GM19463 (cell line): ENCODE results near the gene GZF1.

Source experiments
- ATAC-seq: cut with Tn5 transposase; IDR thresholded peaks from one replicate; pipeline ENCODE4 v1.9.1; 2021; ENCODE audit warnings: mild to moderate bottlenecking, moderate library complexity; ENCODE audit not compliant: unreplicated experiment

Gene GZF1

GRCh38 chr20:23361476-23362391 lies at the start of gene GZF1:
GZF1 (plus strand) TSS chr20:23362182; CDS start chr20:23364384, 2,202 bp downstream.
- peak; percentile 69 for ATAC-seq

GRCh38 chr20:23313271-23313670 lies 48.7 kb upstream of the GZF1 start:
- ATAC-seq, result no peak

- ATAC-seq, result no peak
Observed at GRCh38 chr20:23314699-23315098, 47.3 kb upstream of the GZF1 start.

- ATAC-seq, result no peak
Observed at GRCh38 chr20:23315099-23315498, 46.9 kb upstream of the GZF1 start.

GRCh38 chr20:23316626-23317025 lies 45.4 kb upstream of the GZF1 start:
- ATAC-seq, result no peak

GRCh38 chr20:23317081-23317480 lies 44.9 kb upstream of the GZF1 start:
- ATAC-seq, result no peak

GRCh38 chr20:23318347-23318746 lies 43.6 kb upstream of the GZF1 start:
- no peak for ATAC-seq

GRCh38 chr20:23320317-23320716 lies 41.7 kb upstream of the GZF1 start:
- ATAC-seq, result no peak

- no peak for ATAC-seq
Observed at GRCh38 chr20:23325107-23325506, 36.9 kb upstream of the GZF1 start.

- ATAC-seq, result no peak
Observed at GRCh38 chr20:23326774-23327173, 35.2 kb upstream of the GZF1 start.

- ATAC-seq, result no peak
Observed at GRCh38 chr20:23327617-23328333, 34.2 kb upstream of the GZF1 start.

- no peak for ATAC-seq
Observed at GRCh38 chr20:23331450-23332350, 30.3 kb upstream of the GZF1 start.

- no peak for ATAC-seq
Observed at GRCh38 chr20:23332467-23332866, 29.5 kb upstream of the GZF1 start.

GRCh38 chr20:23334111-23334510 lies 27.9 kb upstream of the GZF1 start:
- no peak for ATAC-seq

- no peak for ATAC-seq
Observed at GRCh38 chr20:23335521-23335920, 26.5 kb upstream of the GZF1 start.

- no peak for ATAC-seq
Observed at GRCh38 chr20:23336476-23336875, 25.5 kb upstream of the GZF1 start.

GRCh38 chr20:23337312-23337711 lies 24.7 kb upstream of the GZF1 start:
- ATAC-seq, result no peak

GRCh38 chr20:23339986-23340385 lies 22.0 kb upstream of the GZF1 start:
- no peak for ATAC-seq

GRCh38 chr20:23340524-23340923 lies 21.5 kb upstream of the GZF1 start:
- no peak for ATAC-seq

- peak; percentile 69 for ATAC-seq
Observed at GRCh38 chr20:23341073-23341472, 20.9 kb upstream of the GZF1 start.

- ATAC-seq, result no peak
Observed at GRCh38 chr20:23343590-23343989, 18.4 kb upstream of the GZF1 start.
